HG02870 (cell line): ENCODE measurements around the gene ANKH.

Experiments
- ATAC-seq: cut with Tn5 transposase; IDR thresholded peaks from one replicate; pipeline ENCODE4 v1.9.1; 2021; ENCODE audit warnings: mild to moderate bottlenecking, moderate library complexity; ENCODE audit not compliant: unreplicated experiment

Gene ANKH

GRCh38 chr5:14699159-14699558 lies 172.4 kb downstream of the ANKH start:
- ATAC-seq: no peak

- ATAC-seq: no peak
Measured at GRCh38 chr5:14698495-14698894, 173.1 kb downstream of the ANKH start.

GRCh38 chr5:14696851-14697250 lies 174.7 kb downstream of the ANKH start:
- ATAC-seq: no peak

GRCh38 chr5:14696057-14696456 lies 175.5 kb downstream of the ANKH start:
- no peak for ATAC-seq

GRCh38 chr5:14695152-14695551 lies 176.4 kb downstream of the ANKH start:
- ATAC-seq: no peak

- no peak for ATAC-seq
Measured at GRCh38 chr5:14693070-14693469, 178.5 kb downstream of the ANKH start.

- ATAC-seq: no peak
Measured at GRCh38 chr5:14687023-14687665, 184.4 kb downstream of the ANKH start.

- ATAC-seq: no peak
Measured at GRCh38 chr5:14686517-14686916, 185.1 kb downstream of the ANKH start.

GRCh38 chr5:14685757-14686156 lies 185.8 kb downstream of the ANKH start:
- peak; percentile 92 for ATAC-seq

GRCh38 chr5:14684757-14685156 lies 186.8 kb downstream of the ANKH start:
- ATAC-seq: no peak

- no peak for ATAC-seq
Measured at GRCh38 chr5:14683906-14684455, 187.6 kb downstream of the ANKH start.

GRCh38 chr5:14681236-14681752 lies 190.3 kb downstream of the ANKH start:
- ATAC-seq: no peak

- no peak for ATAC-seq
Measured at GRCh38 chr5:14679595-14679994, 192.0 kb downstream of the ANKH start.

GRCh38 chr5:14678773-14679334 lies 192.7 kb downstream of the ANKH start:
- no peak for ATAC-seq

GRCh38 chr5:14676320-14676719 lies 195.3 kb downstream of the ANKH start:
- peak; percentile 30 for ATAC-seq

- peak; percentile 44 for ATAC-seq
Measured at GRCh38 chr5:14675865-14676300, 195.7 kb downstream of the ANKH start.

GRCh38 chr5:14674983-14675854 lies 196.4 kb downstream of the ANKH start:
- peak; percentile 1 for ATAC-seq

GRCh38 chr5:14673443-14673842 lies 198.1 kb downstream of the ANKH start:
- ATAC-seq: no peak

- no peak for ATAC-seq
Measured at GRCh38 chr5:14672484-14673394, 198.8 kb downstream of the ANKH start.

- no peak for ATAC-seq
Measured at GRCh38 chr5:14672082-14672481, 199.5 kb downstream of the ANKH start.
